Measurements from ENCODE around the gene DHX57.

Gene DHX57
- total RNA-seq, result 22.7 reads per million, percentile 49 among the genes with 10 or more reads in this experiment

GRCh38 chr2:38875576-38876367, at the start of gene DHX57, which contains the start of gene MORN2:
DHX57 (minus strand) TSS chr2:38875934; CDS start chr2:38868405, 7,529 bp downstream.
MORN2 (plus strand) TSS chr2:38875976.
- peak; percentile 78 for DNase-seq

- no peak for DNase-seq
These were observed 47.2 kb upstream of the DHX57 start for GRCh38 chr2:38922902-38923301.

GRCh38 chr2:38922389-38922788, 46.7 kb upstream of the DHX57 start:
- DNase-seq, result no peak

GRCh38 chr2:38912619-38913018, 36.9 kb upstream of the DHX57 start:
- no peak for DNase-seq

- DNase-seq, result no peak
These were observed 35.5 kb upstream of the DHX57 start for GRCh38 chr2:38911191-38911590.

GRCh38 chr2:38909872-38910271, 34.1 kb upstream of the DHX57 start:
- no peak for DNase-seq

GRCh38 chr2:38907743-38908562, 32.2 kb upstream of the DHX57 start:
- no peak for DNase-seq

- no peak for DNase-seq
These were observed 31.5 kb upstream of the DHX57 start for GRCh38 chr2:38907242-38907641.

GRCh38 chr2:38905251-38905650, 29.5 kb upstream of the DHX57 start:
- no peak for DNase-seq

- DNase-seq, result no peak
These were observed 25.0 kb upstream of the DHX57 start for GRCh38 chr2:38900726-38901125.

- no peak for DNase-seq
These were observed 22.5 kb upstream of the DHX57 start for GRCh38 chr2:38898256-38898655.

GRCh38 chr2:38892819-38893218, 17.1 kb upstream of the DHX57 start:
- no peak for DNase-seq

- DNase-seq, result no peak
These were observed 13.8 kb upstream of the DHX57 start, which contains the start of gene ARHGEF33 for GRCh38 chr2:38889575-38889974. ARHGEF33 (plus strand) TSS chr2:38889875; CDS start chr2:38919448, 29,573 bp downstream.

- no peak for DNase-seq
These were observed 13.3 kb upstream of the DHX57 start for GRCh38 chr2:38889045-38889444.

GRCh38 chr2:38887902-38888554, 12.3 kb upstream of the DHX57 start:
- DNase-seq, result no peak

GRCh38 chr2:38887347-38887746, 11.6 kb upstream of the DHX57 start:
- no peak for DNase-seq

GRCh38 chr2:38886063-38886462, 10.3 kb upstream of the DHX57 start:
- no peak for DNase-seq

- DNase-seq, result no peak
These were observed 673 bp upstream of the DHX57 start for GRCh38 chr2:38876407-38876806.

GRCh38 chr2:38875227-38875575, 533 bp downstream of the DHX57 start:
- no peak for DNase-seq

- no peak for DNase-seq
These were observed 2.0 kb downstream of the DHX57 start for GRCh38 chr2:38873763-38874162.

- DNase-seq, result no peak
These were observed 4.3 kb downstream of the DHX57 start for GRCh38 chr2:38871432-38871831.

- DNase-seq, result no peak
These were observed 8.8 kb downstream of the DHX57 start for GRCh38 chr2:38866773-38867443.

Data from effector CD4-positive, alpha-beta T cell (primary cell).